HEK293 (cell line): Measurements from ENCODE around the gene TRIM69.
"Not testable (repeated sequence)": the region's sequence is repeated elsewhere in the genome, so short reads cannot be mapped to it uniquely, and the experiment has no call there.

ENCODE experiments used
- CTCF ChIA-PET: fragments of 350-600 bp; formaldehyde crosslinking; extraction: SDS; loops from one replicate; lab custom pipeline; 2021; ENCODE audit warnings: antibody characterized with exemption; lab: Yijun Ruan, JAX
- POLR2A ChIA-PET: fragments of 300-600 bp; formaldehyde crosslinking; extraction: SDS; loops from one replicate; lab custom pipeline; 2020; ENCODE audit warnings: antibody characterized with exemption, inconsistent platforms; lab: Yijun Ruan, JAX
- H3K27ac ChIP-seq: fragments of 200-500 bp; sonication (Bioruptor generic); 2 replicates; pipeline ENCODE4 v1.5.1; 2014; ENCODE audit warnings: low read depth, low read length, control low read depth, inconsistent platforms; ENCODE audit errors: extremely low read depth
- H3K36me3 ChIP-seq, 2 experiments: fragments of 200-500 bp in 1 of 2; sonication (Bioruptor generic) in 1 of 2; 1 replicate in 1 of 2; 2 replicates in 1 of 2; pipeline ENCODE4 v1.5.1; 2014 to 2017; ENCODE audit warnings: inconsistent platforms in 2 of 2, low read length in 2 of 2; ENCODE audit not compliant: control insufficient read depth in 2 of 2, insufficient read depth in 1 of 2
- H3K4me1 ChIP-seq: fragments of 200-500 bp; sonication (Bioruptor generic); 2 replicates; pipeline ENCODE4 v1.5.1; 2014; ENCODE audit warnings: mild to moderate bottlenecking, low read length, inconsistent platforms; ENCODE audit not compliant: control insufficient read depth, insufficient read depth
- H3K4me3 ChIP-seq: 2 replicates; pipeline ENCODE4 v1.5.1; 2011; ENCODE audit warnings: low read depth, mild to moderate bottlenecking, control low read depth, low read length, moderate library complexity
- H3K9me3 ChIP-seq: fragments of 200-500 bp; sonication (Bioruptor generic); 2 replicates; pipeline ENCODE4 v1.5.1; 2014; ENCODE audit warnings: low read depth, low read length, inconsistent platforms; ENCODE audit not compliant: control insufficient read depth, insufficient read depth
- GFI1B ChIP-seq: fragments of 450-650 bp; formaldehyde crosslinking; IDR thresholded peaks from 2 replicates; pipeline ENCODE4 v1.5.1; 2016; ENCODE audit warnings: missing biosample characterization, missing genetic modification characterization
- ZBTB21 ChIP-seq: fragments of 450-650 bp; formaldehyde crosslinking; IDR thresholded peaks from 2 replicates; pipeline ENCODE4 v1.5.1; 2017; ENCODE audit warnings: missing biosample characterization, missing genetic modification characterization
- ZNF239 ChIP-seq: fragments of 450-650 bp; formaldehyde crosslinking; IDR thresholded peaks from 2 replicates; pipeline ENCODE4 v1.5.1; 2016; ENCODE audit warnings: missing biosample characterization, missing genetic modification characterization
- ZNF354C ChIP-seq: fragments of 450-650 bp; formaldehyde crosslinking; IDR thresholded peaks from 2 replicates; pipeline ENCODE4 v1.5.1; 2016; ENCODE audit warnings: missing biosample characterization, missing genetic modification characterization, low read depth, borderline replicate concordance
- ZNF37A ChIP-seq: fragments of 450-650 bp; IDR thresholded peaks from 2 replicates; pipeline ENCODE4 v1.5.1; 2018; ENCODE audit warnings: missing biosample characterization, missing genetic modification characterization
- ZNF555 ChIP-seq: fragments of 450-650 bp; formaldehyde crosslinking; conservative IDR thresholded peaks from 2 replicates; pipeline ENCODE4 v1.5.1; 2017; ENCODE audit warnings: missing biosample characterization, mild to moderate bottlenecking, missing genetic modification characterization, inconsistent platforms
- ZNF658 ChIP-seq: fragments of 450-650 bp; formaldehyde crosslinking; IDR thresholded peaks from 2 replicates; pipeline ENCODE4; 2016; ENCODE audit warnings: missing biosample characterization, missing genetic modification characterization
- ZNF677 ChIP-seq: fragments of 450-650 bp; IDR thresholded peaks from 2 replicates; pipeline ENCODE4 v1.5.0; 2018; ENCODE audit warnings: missing biosample characterization, mild to moderate bottlenecking, missing genetic modification characterization, moderate library complexity
- ZNF701 ChIP-seq: fragments of 450-650 bp; formaldehyde crosslinking; IDR thresholded peaks from 2 replicates; pipeline ENCODE4 v1.5.1; 2016; ENCODE audit warnings: missing biosample characterization, missing genetic modification characterization
- TF ChIP-seq, protein P1 (sequence below): fragments of 450-650 bp; formaldehyde crosslinking; IDR thresholded peaks from 2 replicates; pipeline ENCODE4 v1.5.1; 2016; ENCODE audit warnings: missing biosample characterization, missing genetic modification characterization
- TF ChIP-seq, protein P2 (sequence below): fragments of 450-650 bp; formaldehyde crosslinking; IDR thresholded peaks from 2 replicates; pipeline ENCODE4 v1.5.1; 2016; ENCODE audit warnings: missing biosample characterization, missing genetic modification characterization
- TF ChIP-seq, protein P3 (sequence below): fragments of 450-650 bp; formaldehyde crosslinking; IDR thresholded peaks from 2 replicates; pipeline ENCODE4 v1.5.1; 2016; ENCODE audit warnings: missing biosample characterization, missing genetic modification characterization, low read depth
- TF ChIP-seq, protein P4 (sequence below): fragments of 450-650 bp; formaldehyde crosslinking; IDR thresholded peaks from 2 replicates; pipeline ENCODE4 v1.5.1; 2017; ENCODE audit warnings: missing biosample characterization, missing genetic modification characterization

The TRIM69 gene

DNA sequence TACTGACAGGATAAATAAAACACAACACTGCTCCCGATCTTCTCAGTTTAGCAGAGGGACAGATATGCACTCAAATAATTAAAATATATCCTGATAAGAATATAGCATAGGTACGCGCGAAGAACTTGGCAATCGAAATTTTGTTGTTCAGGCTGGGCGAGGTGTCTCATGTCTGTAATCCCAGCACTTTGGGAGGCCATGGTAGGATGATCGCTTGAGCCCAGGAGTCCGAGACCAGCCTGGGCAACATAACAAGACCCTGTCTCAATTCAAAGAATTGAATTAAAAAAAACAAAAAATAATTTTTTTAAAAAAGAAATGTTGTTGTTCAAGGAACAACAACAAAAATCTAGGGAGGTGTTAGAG, 17.4 kb upstream of the TRIM69 start:
- POLR2A ChIA-PET, result interaction anchor here (1.8 kb wide), 1 partner anchor 10 kb away, joined by 4 read pairs; no protein-coding TSS in a partner anchor
- Histone ChIP-seq H3K9me3 (no peaks in the 10 kb centered on the region), H3K27ac (no peak overlapping the region), H3K4me1 (no peaks in the 10 kb centered on the region), H3K36me3 (peaks cover 15 to 42% of the 10 kb centered on the region in 2 experiments), H3K4me3 (no peak overlapping the region)
- CTCF ChIA-PET, result interaction anchor here (0.9 kb wide), 1 partner anchor 10 kb away, joined by 3 read pairs; no protein-coding TSS in a partner anchor
- TF ChIP-seq ZNF701 (tag by site-specific recombination) (no peak), ZNF37A (tag by site-specific recombination) (no peak)
- TF ChIP-seq, protein P1, sequence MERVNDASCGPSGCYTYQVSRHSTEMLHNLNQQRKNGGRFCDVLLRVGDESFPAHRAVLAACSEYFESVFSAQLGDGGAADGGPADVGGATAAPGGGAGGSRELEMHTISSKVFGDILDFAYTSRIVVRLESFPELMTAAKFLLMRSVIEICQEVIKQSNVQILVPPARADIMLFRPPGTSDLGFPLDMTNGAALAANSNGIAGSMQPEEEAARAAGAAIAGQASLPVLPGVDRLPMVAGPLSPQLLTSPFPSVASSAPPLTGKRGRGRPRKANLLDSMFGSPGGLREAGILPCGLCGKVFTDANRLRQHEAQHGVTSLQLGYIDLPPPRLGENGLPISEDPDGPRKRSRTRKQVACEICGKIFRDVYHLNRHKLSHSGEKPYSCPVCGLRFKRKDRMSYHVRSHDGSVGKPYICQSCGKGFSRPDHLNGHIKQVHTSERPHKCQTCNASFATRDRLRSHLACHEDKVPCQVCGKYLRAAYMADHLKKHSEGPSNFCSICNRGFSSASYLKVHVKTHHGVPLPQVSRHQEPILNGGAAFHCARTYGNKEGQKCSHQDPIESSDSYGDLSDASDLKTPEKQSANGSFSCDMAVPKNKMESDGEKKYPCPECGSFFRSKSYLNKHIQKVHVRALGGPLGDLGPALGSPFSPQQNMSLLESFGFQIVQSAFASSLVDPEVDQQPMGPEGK, result no peak

DNA sequence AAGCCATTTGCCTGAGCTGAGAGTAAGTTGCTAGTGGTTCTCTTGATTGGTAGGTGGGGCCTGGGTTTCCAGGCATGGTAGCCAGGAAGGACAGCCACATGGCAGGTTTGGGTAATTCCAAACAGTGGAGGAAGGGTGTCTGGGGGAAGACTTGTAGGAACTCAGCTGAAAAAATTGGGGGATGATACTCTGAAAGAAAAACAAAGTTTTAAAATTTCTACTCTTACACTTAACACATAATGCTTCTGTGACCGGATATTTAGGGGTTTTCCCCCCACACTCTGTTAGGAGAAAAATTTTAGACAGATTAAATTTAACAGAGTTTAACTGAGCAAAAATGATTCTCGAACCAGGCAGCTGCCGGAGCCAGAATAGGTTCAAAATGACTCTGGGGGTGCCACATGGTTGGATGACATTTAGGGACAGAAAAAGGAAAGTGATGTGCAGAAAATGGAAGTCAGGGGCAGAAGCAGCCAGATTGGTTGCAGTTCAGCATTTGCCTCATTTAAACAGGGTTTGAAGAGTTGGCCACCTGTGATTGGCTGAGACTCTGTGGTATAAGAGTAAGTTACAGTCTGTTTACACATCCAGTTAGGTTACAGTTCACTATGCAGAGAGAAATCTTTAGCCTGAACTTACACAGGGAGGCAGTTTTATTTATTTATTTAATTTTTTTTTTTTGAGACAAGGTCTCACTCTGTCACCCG, 16.9 kb upstream of the TRIM69 start:
- Histone ChIP-seq H3K4me3 (no peak overlapping the region), H3K36me3 (peaks cover 15 to 40% of the 10 kb centered on the region in 2 experiments), H3K27ac (no peak overlapping the region), H3K4me1 (no peaks in the 10 kb centered on the region), H3K9me3 (no peaks in the 10 kb centered on the region)
- ChIA-PET POLR2A (interaction anchor here (0.6 to 1.8 kb wide), 2 partner anchors 10 to 19 kb away, joined by 3 to 4 read pairs; no protein-coding TSS in a partner anchor), CTCF (interaction anchor here (0.9 kb wide), 1 partner anchor 10 kb away, joined by 3 read pairs; no protein-coding TSS in a partner anchor)
- no peak for TF ChIP-seq ZNF658
- TF ChIP-seq, protein P2, sequence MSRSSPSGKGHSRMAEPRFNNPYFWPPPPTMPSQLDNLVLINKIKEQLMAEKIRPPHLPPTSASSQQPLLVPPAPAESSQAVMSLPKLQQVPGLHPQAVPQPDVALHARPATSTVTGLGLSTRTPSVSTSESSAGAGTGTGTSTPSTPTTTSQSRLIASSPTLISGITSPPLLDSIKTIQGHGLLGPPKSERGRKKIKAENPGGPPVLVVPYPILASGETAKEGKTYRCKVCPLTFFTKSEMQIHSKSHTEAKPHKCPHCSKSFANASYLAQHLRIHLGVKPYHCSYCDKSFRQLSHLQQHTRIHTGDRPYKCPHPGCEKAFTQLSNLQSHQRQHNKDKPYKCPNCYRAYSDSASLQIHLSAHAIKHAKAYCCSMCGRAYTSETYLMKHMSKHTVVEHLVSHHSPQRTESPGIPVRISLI (tag by site-specific recombination), result 0 out of 2 replicates have a peak, but pooled peaks have one; percentile 41

DNA sequence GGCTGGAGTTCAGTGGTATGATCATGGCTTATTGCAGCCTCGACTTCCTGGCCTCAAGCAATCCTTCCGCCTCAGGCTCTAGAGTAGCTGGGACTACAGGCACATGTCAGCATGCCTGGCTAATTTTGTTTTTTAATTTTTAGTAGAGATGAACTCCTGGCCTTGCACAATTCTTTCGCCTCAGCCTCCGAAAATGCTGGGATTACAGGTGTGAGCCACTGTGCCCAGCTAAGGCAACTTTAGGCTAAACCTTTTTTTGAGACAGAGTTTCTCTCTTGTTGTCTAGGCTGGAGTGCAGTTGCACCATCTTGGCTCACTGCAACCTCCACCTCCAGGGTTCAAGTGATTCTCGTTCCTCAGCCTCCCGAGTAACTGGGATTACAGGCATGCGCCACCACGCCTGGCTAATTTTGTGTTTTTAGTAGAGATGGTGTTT, 16.3 kb upstream of the TRIM69 start:
- H3K9me3 ChIP-seq, H3K4me1 ChIP-seq, H3K27ac ChIP-seq, H3K4me3 ChIP-seq, CTCF ChIA-PET: not testable (repeated sequence)
- peaks cover 15 to 37% of the 10 kb centered on the region in 2 experiments for H3K36me3 ChIP-seq
- POLR2A ChIA-PET, result interaction anchor here (1.8 kb wide), 1 partner anchor 9 kb away, joined by 4 read pairs; no protein-coding TSS in a partner anchor

DNA sequence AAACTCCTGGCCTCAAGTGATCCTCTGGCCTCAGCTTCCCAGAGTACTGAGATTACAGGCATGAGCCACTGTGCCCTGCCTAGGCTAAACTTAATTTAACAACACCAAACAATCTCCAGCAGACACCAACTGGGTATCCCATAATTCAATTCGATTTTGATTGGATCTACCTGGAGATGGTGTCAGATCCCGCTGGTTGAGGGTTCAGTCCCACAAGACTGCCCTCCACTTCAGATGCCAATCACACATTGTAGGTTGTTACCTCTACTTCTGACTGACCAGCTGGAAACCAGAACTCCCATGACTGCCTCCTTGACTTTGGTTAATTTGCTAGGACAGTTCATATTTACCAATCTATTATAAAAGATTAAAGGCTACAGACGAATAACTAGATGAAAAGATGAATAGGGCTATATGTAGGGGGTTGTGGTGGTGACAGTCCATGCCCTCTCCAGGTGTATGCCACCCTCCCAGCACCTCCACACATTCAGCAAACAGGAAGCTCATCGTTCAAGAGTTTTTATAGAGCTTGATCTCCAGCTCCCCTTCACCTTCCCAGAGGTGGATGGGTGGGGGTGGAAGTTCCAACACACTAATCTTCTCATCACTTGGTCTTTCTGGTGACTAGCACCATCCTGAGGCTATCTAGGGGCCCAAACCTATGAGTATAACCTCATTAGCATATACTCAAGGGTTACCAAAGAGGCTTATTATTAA, 15.7 kb upstream of the TRIM69 start:
- Histone ChIP-seq H3K9me3 (no peaks in the 10 kb centered on the region), H3K27ac (no peak overlapping the region), H3K4me3 (no peak overlapping the region), H3K36me3 (peaks cover 15 to 31% of the 10 kb centered on the region in 2 experiments)
- ChIA-PET CTCF (interaction anchor here (1.9 kb wide), 1 partner anchor 57 kb away, joined by 5 read pairs; the partner anchor contains the start of gene SPG11), POLR2A (interaction anchor here (0.6 to 1.1 kb wide), 2 partner anchors 17 to 1786 kb away, joined by 3 to 5 read pairs; no protein-coding TSS in a partner anchor)
- no peak for TF ChIP-seq ZNF677 (tag by site-specific recombination)
- no peak for TF ChIP-seq ZNF354C (tag by site-specific recombination)
- TF ChIP-seq, all 188 proteins: peak for 0
- no peaks in the 10 kb centered on the region for H3K4me1 ChIP-seq

DNA sequence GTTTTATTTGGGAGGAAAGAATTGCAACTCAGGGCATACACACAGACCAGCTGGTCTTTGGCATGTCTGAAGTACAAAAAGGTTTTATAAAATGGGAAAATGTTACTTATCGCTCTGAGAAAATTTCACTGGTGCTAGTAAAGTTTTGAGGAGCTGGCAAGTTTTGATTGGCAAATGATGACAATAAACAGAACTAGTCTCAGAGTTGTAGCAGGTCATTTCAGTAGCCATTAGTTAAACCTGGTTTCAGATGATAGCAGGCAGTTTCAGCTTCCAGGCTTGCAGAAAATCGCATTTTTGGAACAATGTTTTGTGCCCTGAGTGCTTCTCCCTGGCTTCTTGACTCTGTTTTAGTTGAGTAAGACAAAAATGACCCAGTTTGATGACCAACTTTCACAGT, 14.3 kb upstream of the TRIM69 start:
- Histone ChIP-seq H3K27ac (no peak overlapping the region), H3K36me3 (peaks cover 9 to 17% of the 10 kb centered on the region in 2 experiments), H3K9me3 (no peaks in the 10 kb centered on the region), H3K4me3 (no peak overlapping the region), H3K4me1 (peaks cover 7% of the 10 kb centered on the region; the same call in 1 of the 2 replicates)
- POLR2A ChIA-PET, result interaction anchor here (0.6 to 0.8 kb wide), 2 partner anchors 9 to 168 kb away, joined by 3 to 5 read pairs; no protein-coding TSS in a partner anchor
- CTCF ChIA-PET, result interaction anchor here (1.9 kb wide), 1 partner anchor 58 kb away, joined by 5 read pairs; the partner anchor contains the start of gene SPG11
- TF ChIP-seq, protein P3, sequence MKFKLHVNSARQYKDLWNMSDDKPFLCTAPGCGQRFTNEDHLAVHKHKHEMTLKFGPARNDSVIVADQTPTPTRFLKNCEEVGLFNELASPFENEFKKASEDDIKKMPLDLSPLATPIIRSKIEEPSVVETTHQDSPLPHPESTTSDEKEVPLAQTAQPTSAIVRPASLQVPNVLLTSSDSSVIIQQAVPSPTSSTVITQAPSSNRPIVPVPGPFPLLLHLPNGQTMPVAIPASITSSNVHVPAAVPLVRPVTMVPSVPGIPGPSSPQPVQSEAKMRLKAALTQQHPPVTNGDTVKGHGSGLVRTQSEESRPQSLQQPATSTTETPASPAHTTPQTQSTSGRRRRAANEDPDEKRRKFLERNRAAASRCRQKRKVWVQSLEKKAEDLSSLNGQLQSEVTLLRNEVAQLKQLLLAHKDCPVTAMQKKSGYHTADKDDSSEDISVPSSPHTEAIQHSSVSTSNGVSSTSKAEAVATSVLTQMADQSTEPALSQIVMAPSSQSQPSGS (tag by site-specific recombination), result no peak
- TF ChIP-seq ZNF658 (no peak), GFI1B (tag by site-specific recombination) (no peak), ZBTB21 (tag by site-specific recombination) (no peak), ZNF555 (tag by site-specific recombination) (no peak), ZNF239 (no peak)
- TF ChIP-seq, protein P4, sequence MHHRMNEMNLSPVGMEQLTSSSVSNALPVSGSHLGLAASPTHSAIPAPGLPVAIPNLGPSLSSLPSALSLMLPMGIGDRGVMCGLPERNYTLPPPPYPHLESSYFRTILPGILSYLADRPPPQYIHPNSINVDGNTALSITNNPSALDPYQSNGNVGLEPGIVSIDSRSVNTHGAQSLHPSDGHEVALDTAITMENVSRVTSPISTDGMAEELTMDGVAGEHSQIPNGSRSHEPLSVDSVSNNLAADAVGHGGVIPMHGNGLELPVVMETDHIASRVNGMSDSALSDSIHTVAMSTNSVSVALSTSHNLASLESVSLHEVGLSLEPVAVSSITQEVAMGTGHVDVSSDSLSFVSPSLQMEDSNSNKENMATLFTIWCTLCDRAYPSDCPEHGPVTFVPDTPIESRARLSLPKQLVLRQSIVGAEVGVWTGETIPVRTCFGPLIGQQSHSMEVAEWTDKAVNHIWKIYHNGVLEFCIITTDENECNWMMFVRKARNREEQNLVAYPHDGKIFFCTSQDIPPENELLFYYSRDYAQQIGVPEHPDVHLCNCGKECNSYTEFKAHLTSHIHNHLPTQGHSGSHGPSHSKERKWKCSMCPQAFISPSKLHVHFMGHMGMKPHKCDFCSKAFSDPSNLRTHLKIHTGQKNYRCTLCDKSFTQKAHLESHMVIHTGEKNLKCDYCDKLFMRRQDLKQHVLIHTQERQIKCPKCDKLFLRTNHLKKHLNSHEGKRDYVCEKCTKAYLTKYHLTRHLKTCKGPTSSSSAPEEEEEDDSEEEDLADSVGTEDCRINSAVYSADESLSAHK (tag by site-specific recombination), result no peak
